Brain microvascular endothelial cell (primary cell): Measurements from ENCODE around the gene GXYLT1.

ENCODE experiments used
- DNase-seq: peaks from one replicate; pipeline ENCODE4 v3.0.0-alpha.2; 2020
- H3K27ac ChIP-seq: fragments of 250-450 bp; sonication (Bioruptor Pico); 2 replicates; pipeline ENCODE4 v1.5.1; 2020; ENCODE audit warnings: mild to moderate bottlenecking, moderate library complexity
- H3K27me3 ChIP-seq: fragments of 250-450 bp; sonication (Bioruptor Pico); replicated peaks from 2 replicates; pipeline ENCODE4 v1.5.1; 2020; ENCODE audit warnings: mild to moderate bottlenecking
- H3K36me3 ChIP-seq: fragments of 250-450 bp; sonication (Bioruptor Pico); replicated peaks from 2 replicates; pipeline ENCODE4 v1.5.1; 2020; ENCODE audit warnings: mild to moderate bottlenecking
- H3K4me3 ChIP-seq: 2 replicates; pipeline ENCODE4 v1.5.1; 2011; ENCODE audit warnings: low read depth, mild to moderate bottlenecking, control low read depth, low read length, moderate library complexity
- CTCF ChIP-seq: IDR thresholded peaks from 2 replicates; pipeline ENCODE4 v1.5.1; 2011; ENCODE audit warnings: low read depth, mild to moderate bottlenecking, moderate library complexity, low read length, control low read depth, inconsistent platforms; ENCODE audit errors: missing control alignments
- in situ Hi-C: cut with HindIII; loops from 2 replicates; pipeline ENCODE4 v1.10.0; 2017; ENCODE audit warnings: low sequenced_read_pairs, low pct_ligation_motif_present

Gene GXYLT1

GRCh38 chr12:42102720-42103119 is 42.0 kb downstream of the GXYLT1 start:
- Histone ChIP-seq H3K4me3 (no peak overlapping the region), H3K36me3 (no peaks in the 10 kb centered on the region), H3K27me3 (no peaks in the 10 kb centered on the region), H3K27ac (no peak overlapping the region)
- no peak for DNase-seq
- no peak for TF ChIP-seq CTCF
- in situ Hi-C loops: no loop called here

- Histone ChIP-seq H3K27me3 (no peaks in the 10 kb centered on the region), H3K4me3 (no peak overlapping the region), H3K36me3 (no peaks in the 10 kb centered on the region), H3K27ac (no peak overlapping the region)
- TF ChIP-seq CTCF: no peak
- no peak for DNase-seq
- in situ Hi-C loops: no loop called here
Observed at GRCh38 chr12:42099433-42099832, 45.2 kb downstream of the GXYLT1 start.

GRCh38 chr12:42097971-42098370 is 46.7 kb downstream of the GXYLT1 start:
- DNase-seq: no peak
- Histone ChIP-seq H3K27ac (no peak overlapping the region), H3K36me3 (no peaks in the 10 kb centered on the region), H3K27me3 (no peaks in the 10 kb centered on the region), H3K4me3 (no peak overlapping the region)
- in situ Hi-C loops: no loop called here
- no peak for TF ChIP-seq CTCF

GRCh38 chr12:42094277-42094676 is 50.4 kb downstream of the GXYLT1 start:
- Histone ChIP-seq H3K27me3 (no peaks in the 10 kb centered on the region), H3K36me3 (no peaks in the 10 kb centered on the region), H3K27ac (peak overlapping the region; percentile 52), H3K4me3 (no peak overlapping the region)
- DNase-seq: peak; percentile 71
- in situ Hi-C loops: no loop called here
- TF ChIP-seq CTCF: no peak

- no peak for DNase-seq
- H3K36me3 ChIP-seq: no peaks in the 10 kb centered on the region
- in situ Hi-C loops: no loop called here
- no peak for TF ChIP-seq CTCF
- peak overlapping the region; percentile 5 for H3K27ac ChIP-seq
- H3K27me3 ChIP-seq: no peaks in the 10 kb centered on the region
- H3K4me3 ChIP-seq: no peak overlapping the region
Observed at GRCh38 chr12:42091769-42092168, 52.9 kb downstream of the GXYLT1 start.

- no peak for TF ChIP-seq CTCF
- DNase-seq: peak; percentile 60
- H3K36me3 ChIP-seq: no peaks in the 10 kb centered on the region
- no peaks in the 10 kb centered on the region for H3K27me3 ChIP-seq
- H3K4me3 ChIP-seq: no peak overlapping the region
- in situ Hi-C loops: no loop called here
- H3K27ac ChIP-seq: peak overlapping the region; percentile 51
Observed at GRCh38 chr12:42090899-42091298, 53.8 kb downstream of the GXYLT1 start.
